Neuronal stem cell (in vitro differentiated cells): ENCODE measurements around the gene RRAGA. TPM values are rescaled to one million over a fixed set of nuclear protein-coding genes. Genes with fewer than 3 reads are reported as not detected.
A peak's percentile ranks its signal among the peaks of the same experiment; 100 is the strongest.

Experiments used
- DNase-seq: peaks from one replicate; pipeline ENCODE4 v3.0.0-alpha.2; 2013; ENCODE audit warnings: low spot score
- H2AFZ ChIP-seq: one replicate; pipeline ENCODE4 v1.6.1; 2013; ENCODE audit warnings: mild to moderate bottlenecking, low read length, inconsistent platforms
- H2AK5ac ChIP-seq: 2 replicates; pipeline ENCODE4 v1.6.1; 2013; ENCODE audit warnings: low read depth, mild to moderate bottlenecking, inconsistent platforms, low read length, moderate library complexity, mixed read lengths
- H2BK120ac ChIP-seq: 2 replicates; pipeline ENCODE4 v1.6.1; 2013; ENCODE audit warnings: low read depth, mild to moderate bottlenecking, inconsistent platforms, low read length, moderate library complexity, mixed read lengths
- H2BK12ac ChIP-seq: one replicate; pipeline ENCODE4 v1.6.1; 2013; ENCODE audit warnings: low read length, inconsistent platforms
- H2BK15ac ChIP-seq: 2 replicates; pipeline ENCODE4 v1.6.1; 2013; ENCODE audit warnings: mild to moderate bottlenecking, low read length, inconsistent platforms, mixed read lengths
- H2BK5ac ChIP-seq: one replicate; pipeline ENCODE4 v1.6.1; 2013; ENCODE audit warnings: inconsistent platforms, mild to moderate bottlenecking, low read length, moderate library complexity
- H3K14ac ChIP-seq: one replicate; pipeline ENCODE4 v1.6.1; 2013; ENCODE audit warnings: low read length, inconsistent platforms
- H3K18ac ChIP-seq: 2 replicates; pipeline ENCODE4 v1.6.1; 2013; ENCODE audit warnings: low read length, inconsistent platforms
- H3K23ac ChIP-seq: 2 replicates; pipeline ENCODE4 v1.6.1; 2013; ENCODE audit warnings: low read depth, mild to moderate bottlenecking, mixed read lengths, low read length, inconsistent platforms; ENCODE audit not compliant: poor library complexity
- H3K27ac ChIP-seq: replicated peaks from 3 replicates; pipeline ENCODE4 v1.5.1; 2013; ENCODE audit warnings: low read length, inconsistent platforms
- H3K27me3 ChIP-seq, 3 experiments: 2 replicates each; pipeline ENCODE4 v1.6.1; 2013; ENCODE audit warnings: low read length in 3 of 3, mild to moderate bottlenecking in 2 of 3, inconsistent platforms in 1 of 3, low read depth in 1 of 3, mixed read lengths in 1 of 3, moderate library complexity in 1 of 3; ENCODE audit not compliant: control insufficient read depth in 3 of 3, insufficient read depth in 3 of 3
- H3K36me3 ChIP-seq, 2 donors: replicated peaks in 1 of 2; 2 replicates each; pipeline ENCODE4 v1.6.1; 2013; ENCODE audit warnings: low read length in 2 of 2; ENCODE audit not compliant: control insufficient read depth in 2 of 2, insufficient read depth in 2 of 2
- H3K4ac ChIP-seq: 2 replicates; pipeline ENCODE4 v1.6.1; 2013; ENCODE audit warnings: inconsistent platforms, mild to moderate bottlenecking, low read length, moderate library complexity
- H3K4me1 ChIP-seq, 2 donors: 1 replicate in 1 of 2; 2 replicates in 1 of 2; pipeline ENCODE4 v1.6.1; 2013; ENCODE audit warnings: low read length in 2 of 2, low read depth in 1 of 2; ENCODE audit not compliant: control insufficient read depth in 2 of 2, insufficient read depth in 1 of 2
- H3K4me2 ChIP-seq: one replicate; pipeline ENCODE4 v1.6.1; 2013; ENCODE audit warnings: mild to moderate bottlenecking, low read length, inconsistent platforms; ENCODE audit not compliant: insufficient read depth, poor library complexity, severe bottlenecking
- H3K4me3 ChIP-seq, 2 donors: 2 replicates each; pipeline ENCODE4 v1.5.1; 2013; ENCODE audit warnings: low read length in 2 of 2, mild to moderate bottlenecking in 2 of 2, inconsistent platforms in 1 of 2, moderate library complexity in 1 of 2
- H3K79me1 ChIP-seq: one replicate; pipeline ENCODE4 v1.6.1; 2013; ENCODE audit warnings: low read depth, mild to moderate bottlenecking, inconsistent platforms, low read length, moderate library complexity
- H3K9ac ChIP-seq: one replicate; pipeline ENCODE4 v1.6.1; 2013; ENCODE audit warnings: mild to moderate bottlenecking, low read depth, low read length, inconsistent platforms; ENCODE audit not compliant: poor library complexity
- H3K9me3 ChIP-seq, 2 donors: replicated peaks in 1 of 2; 2 replicates each; pipeline versions ENCODE3 to v1.6.1; 2013; ENCODE audit warnings: low read length in 2 of 2, mild to moderate bottlenecking in 2 of 2, inconsistent platforms in 1 of 2, low read depth in 1 of 2, mixed read lengths in 1 of 2, moderate library complexity in 1 of 2; ENCODE audit not compliant: control insufficient read depth in 2 of 2, insufficient read depth in 1 of 2
- H4K8ac ChIP-seq: one replicate; pipeline ENCODE4 v1.6.1; 2013; ENCODE audit warnings: low read depth, mild to moderate bottlenecking, inconsistent platforms, low read length, moderate library complexity
- H4K91ac ChIP-seq: one replicate; pipeline ENCODE4 v1.6.1; 2013; ENCODE audit warnings: low read length, low read depth, mild to moderate bottlenecking, inconsistent platforms; ENCODE audit not compliant: poor library complexity
- WGBS, 2 donors: extraction: QIAGEN DNeasy Blood & Tissue Kit; methylation state at CpG; one replicate each; pipeline ENCODE4 v1.1.7; 2013; ENCODE audit warnings: missing lambda C conversion rate in 2 of 2, mixed read lengths in 1 of 2; ENCODE audit not compliant: insufficient read length in 2 of 2, insufficient replicate concordance in 1 of 2; ENCODE audit errors: extremely low coverage in 2 of 2; 5-methylcytosine and 5-hydroxymethylcytosine counted together
- polyA plus RNA-seq, 2 experiments: library from polyadenylated mRNA; stranded (reverse); fragments of 200-250 nt; gene quantifications; one replicate each; pipeline ENCODE4 v1.2.3, GENCODE V29; 2013

Gene RRAGA
- polyA plus RNA-seq (2013, experiment 1 of 2), result 43.7 TPM
- polyA plus RNA-seq (2013, experiment 2 of 2), result 41.3 TPM

GRCh38 chr9:19048966-19049916 is at the start of gene RRAGA:
RRAGA (plus strand) TSS chr9:19049427; CDS start chr9:19049660, 233 bp downstream.
- Histone ChIP-seq H2BK120ac (no peak within 1 kb of the TSS), H3K4me3 (peak within 1 kb of the TSS; percentile 70 to 95), H3K27me3 (no peaks in the 10 kb centered on the region), H3K23ac (peak within 1 kb of the TSS; percentile 81), H3K4me1 (peaks cover 1 to 3% of the 10 kb centered on the region in 2 donors), H3K18ac (peak within 1 kb of the TSS; percentile 86), H2AK5ac (peak within 1 kb of the TSS; percentile 79), H3K9me3 (no peaks in the 10 kb centered on the region), H3K36me3 (peaks cover 0 to 26% of the 10 kb centered on the region in 2 donors), H3K27ac (peak within 1 kb of the TSS; percentile 94), H4K8ac (no peak within 1 kb of the TSS), H3K4ac (no peak within 1 kb of the TSS), H3K9ac (peak within 1 kb of the TSS; percentile 96), H4K91ac (no peak within 1 kb of the TSS), H3K14ac (no peak within 1 kb of the TSS), H2BK15ac (no peak within 1 kb of the TSS), H2AFZ (peak within 1 kb of the TSS; percentile 86), H3K4me2 (peak within 1 kb of the TSS; percentile 74), H2BK5ac (peak within 1 kb of the TSS; percentile 25), H2BK12ac (no peak within 1 kb of the TSS), H3K79me1 (no peaks in the 10 kb centered on the region)
- DNase-seq, result peak; percentile 99
- no CpG with 5 or more reads among the region's 82 CpGs for WGBS, 2 donors

DNA sequence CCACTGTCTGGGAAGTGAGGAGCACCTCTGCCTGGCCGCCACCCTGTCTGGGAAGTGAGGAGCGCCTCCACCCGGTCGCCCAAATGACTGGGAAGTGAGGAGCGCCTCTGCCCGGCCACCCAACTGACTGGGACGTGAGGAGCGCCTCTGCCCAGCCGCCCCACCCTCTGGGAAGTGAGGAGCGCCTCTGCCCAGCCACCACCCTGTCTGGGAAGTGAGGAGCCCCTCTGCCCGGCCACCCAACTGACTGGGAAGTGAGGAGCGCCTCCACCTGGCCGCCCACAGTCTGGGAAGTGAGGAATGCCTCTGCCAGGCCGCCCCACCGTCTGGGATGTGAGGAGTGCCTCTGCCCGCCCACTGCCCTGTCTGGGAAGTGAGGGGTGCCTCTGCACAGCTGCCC is 49.1 kb upstream of the RRAGA start:
- no peaks in the 10 kb centered on the region for H3K79me1 ChIP-seq
- no peaks in the 10 kb centered on the region for H3K27me3 ChIP-seq
- DNase-seq, result no peak
- H3K23ac ChIP-seq, result no peak overlapping the region
- H2BK12ac ChIP-seq, result no peak overlapping the region
- H4K91ac ChIP-seq, result no peak overlapping the region
- H2BK15ac ChIP-seq, result no peak overlapping the region
- H4K8ac ChIP-seq, result no peak overlapping the region
- no peak overlapping the region for H2BK5ac ChIP-seq
- no peak overlapping the region for H3K4me3 ChIP-seq
- no peak overlapping the region for H3K4me2 ChIP-seq
- H3K9ac ChIP-seq, result no peak overlapping the region
- no peaks in the 10 kb centered on the region for H3K36me3 ChIP-seq
- H3K9me3 ChIP-seq, result no peaks in the 10 kb centered on the region
- no peak overlapping the region for H3K4ac ChIP-seq
- WGBS, 2 donors, result no CpG with 5 or more reads among the region's 16 CpGs
- H3K4me1 ChIP-seq, result no peaks in the 10 kb centered on the region
- no peak overlapping the region for H3K14ac ChIP-seq
- H3K18ac ChIP-seq, result no peak overlapping the region
- H2AFZ ChIP-seq, result no peak overlapping the region
- no peak overlapping the region for H2BK120ac ChIP-seq
- no peak overlapping the region for H2AK5ac ChIP-seq
- H3K27ac ChIP-seq, result no peak overlapping the region

- H3K27me3 ChIP-seq, result peaks cover 0 to 2% (median 0%) of the 10 kb centered on the region in 3 experiments
- no peak for DNase-seq
- H3K79me1 ChIP-seq, result no peaks in the 10 kb centered on the region
- no peak overlapping the region for H3K9ac ChIP-seq
- no peak overlapping the region for H2BK12ac ChIP-seq
- no peak overlapping the region for H3K14ac ChIP-seq
- H2AFZ ChIP-seq, result no peak overlapping the region
- no peak overlapping the region for H3K27ac ChIP-seq
- H3K4me3 ChIP-seq, result no peak overlapping the region
- no peak overlapping the region for H2BK15ac ChIP-seq
- H4K8ac ChIP-seq, result no peak overlapping the region
- no peak overlapping the region for H2AK5ac ChIP-seq
- no peak overlapping the region for H2BK5ac ChIP-seq
- no peak overlapping the region for H2BK120ac ChIP-seq
- H3K36me3 ChIP-seq, result no peaks in the 10 kb centered on the region
- H3K23ac ChIP-seq, result no peak overlapping the region
- peaks cover 0 to 4% of the 10 kb centered on the region in 2 donors for H3K4me1 ChIP-seq
- no peaks in the 10 kb centered on the region for H3K9me3 ChIP-seq
- no peak overlapping the region for H3K18ac ChIP-seq
- WGBS, 2 donors, result no CpG with 5 or more reads among the region's 5 CpGs
- H3K4me2 ChIP-seq, result no peak overlapping the region
- no peak overlapping the region for H3K4ac ChIP-seq
- no peak overlapping the region for H4K91ac ChIP-seq
Measured at GRCh38 chr9:19009391-19009965, 39.7 kb upstream of the RRAGA start.

DNA sequence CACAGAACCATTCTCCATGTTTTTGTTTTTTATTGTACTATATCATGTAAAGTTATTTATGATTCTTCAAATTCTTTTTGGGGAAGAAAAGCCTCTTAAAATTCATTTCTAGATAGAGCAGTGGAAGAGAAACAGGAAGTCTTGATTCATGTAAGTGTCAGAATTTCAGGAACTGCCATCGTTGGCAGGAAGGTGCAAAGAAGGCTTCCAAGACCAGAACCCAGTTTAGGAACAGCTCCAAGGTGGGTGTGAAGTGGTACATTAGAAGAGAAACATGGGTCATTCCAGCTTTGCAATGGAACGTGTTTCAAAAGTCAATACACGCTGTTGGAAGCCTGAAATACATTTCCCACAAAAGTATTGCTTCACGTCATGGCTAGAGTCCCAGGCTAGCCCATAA is 31.0 kb upstream of the RRAGA start:
- WGBS, 2 donors, result no CpG with 5 or more reads among the region's 4 CpGs
- no peak overlapping the region for H2AK5ac ChIP-seq
- DNase-seq, result no peak

More for the DNA sequence above, 31.0 kb upstream of the RRAGA start:
- no peak overlapping the region for H2AFZ ChIP-seq
- no peak overlapping the region for H3K27ac ChIP-seq
- H3K23ac ChIP-seq, result no peak overlapping the region
- no peak overlapping the region for H4K8ac ChIP-seq
- no peaks in the 10 kb centered on the region for H3K9me3 ChIP-seq
- H3K18ac ChIP-seq, result no peak overlapping the region
- no peak overlapping the region for H4K91ac ChIP-seq
- no peaks in the 10 kb centered on the region for H3K36me3 ChIP-seq
- H2BK5ac ChIP-seq, result no peak overlapping the region
- no peak overlapping the region for H3K4me2 ChIP-seq
- no peak overlapping the region for H3K9ac ChIP-seq
- H3K4ac ChIP-seq, result no peak overlapping the region
- no peaks in the 10 kb centered on the region for H3K79me1 ChIP-seq
- H2BK120ac ChIP-seq, result no peak overlapping the region
- no peak overlapping the region for H3K14ac ChIP-seq
- no peak overlapping the region for H3K4me3 ChIP-seq
- no peak overlapping the region for H2BK12ac ChIP-seq
- no peaks in the 10 kb centered on the region for H3K27me3 ChIP-seq
- no peaks in the 10 kb centered on the region for H3K4me1 ChIP-seq
- H2BK15ac ChIP-seq, result no peak overlapping the region
